Astrocyte of the spinal cord (primary cell): ENCODE data around the gene NFKBIL1.

Experiments
- DNase-seq: peaks from one replicate; pipeline ENCODE4 v3.0.0; 2011; ENCODE audit warnings: low read depth, low spot score
- H3K4me3 ChIP-seq: 2 replicates; pipeline ENCODE4 v1.5.1; 2011; ENCODE audit warnings: low read depth, mild to moderate bottlenecking, low read length, moderate library complexity
- CTCF ChIP-seq: IDR thresholded peaks from 2 replicates; pipeline ENCODE4 v1.5.1; 2012; ENCODE audit warnings: low read depth, mild to moderate bottlenecking, low read length, inconsistent platforms
- in situ Hi-C: cut with HindIII; loops from 2 replicates; pipeline ENCODE4 v1.10.0; 2017; ENCODE audit warnings: low sequenced_read_pairs

Gene NFKBIL1

GRCh38 chr6:31543639-31544038 is 3.8 kb upstream of the NFKBIL1 start:
- no peak for TF ChIP-seq CTCF
- no peak for DNase-seq
- H3K4me3 ChIP-seq = no peak overlapping the region
- in situ Hi-C loops = no loop called here

- in situ Hi-C loops = no loop called here
- TF ChIP-seq CTCF = no peak
- DNase-seq = no peak
- no peak overlapping the region for H3K4me3 ChIP-seq
Observed at GRCh38 chr6:31544676-31545075, 2.7 kb upstream of the NFKBIL1 start.

- TF ChIP-seq CTCF = no peak
- DNase-seq = no peak
- in situ Hi-C loops = no loop called here
- H3K4me3 ChIP-seq = no peak overlapping the region
Observed at GRCh38 chr6:31545291-31545690, 2.1 kb upstream of the NFKBIL1 start.

GRCh38 chr6:31546339-31546957 is 960 bp upstream of the NFKBIL1 start, which contains the start of gene ATP6V1G2:
Gene ATP6V1G2, minus strand, starts transcription at chr6:31546608. Its CDS starts 49 bp downstream, at chr6:31546559.
- DNase-seq = peak; percentile 96
- peak within 1 kb of the TSS; percentile 55 for H3K4me3 ChIP-seq
- in situ Hi-C loops = no loop called here
- TF ChIP-seq CTCF = peak; percentile 100

- no peak for DNase-seq
- in situ Hi-C loops = no loop called here
- peak overlapping the region; percentile 55 for H3K4me3 ChIP-seq
- no peak for TF ChIP-seq CTCF
Observed at GRCh38 chr6:31547727-31548543, 527 bp downstream of the NFKBIL1 start.

- H3K4me3 ChIP-seq = no peak overlapping the region
- no peak for TF ChIP-seq CTCF
- DNase-seq = no peak
- in situ Hi-C loops = no loop called here
Observed at GRCh38 chr6:31548544-31548873, 1.1 kb downstream of the NFKBIL1 start.
